Cardiac muscle cell (in vitro differentiated cells and primary cell): Measurements from ENCODE around the gene GEMIN8. TPM values are rescaled to one million over a fixed set of nuclear protein-coding genes. Genes with fewer than 3 reads are reported as not detected.

Experiments used
- DNase-seq, 2 donors: peaks; one replicate each; pipeline versions ENCODE4 v3.0.0 to v3.0.0-alpha.2; 2010 to 2017; ENCODE audit warnings: low read depth in 1 of 2, low spot score in 1 of 2
- H3K27ac ChIP-seq: fragments of 200-600 bp; sonication (generic); 2 replicates; pipeline ENCODE4 v1.5.1; 2016
- H3K27me3 ChIP-seq: fragments of 200-600 bp; sonication (generic); 2 replicates; pipeline ENCODE4 v1.6.0; 2016; ENCODE audit warnings: control low read depth
- H3K36me3 ChIP-seq: fragments of 200-600 bp; sonication (generic); 2 replicates; pipeline ENCODE4 v1.5.1; 2016; ENCODE audit warnings: control low read depth
- H3K4me1 ChIP-seq: fragments of 200-600 bp; sonication (generic); 2 replicates; pipeline ENCODE4 v1.8.1; 2017; ENCODE audit warnings: low read depth, mild to moderate bottlenecking, mixed run types
- H3K4me3 ChIP-seq: fragments of 200-600 bp; sonication (generic); 2 replicates; pipeline ENCODE4 v1.5.1; 2016; ENCODE audit warnings: mild to moderate bottlenecking
- H3K9me3 ChIP-seq: fragments of 200-600 bp; sonication (generic); 2 replicates; pipeline ENCODE4 v1.5.1; 2017; ENCODE audit warnings: low read depth, mild to moderate bottlenecking, control low read depth
- CTCF ChIP-seq: IDR thresholded peaks from 2 replicates; pipeline ENCODE4 v1.5.1; 2012; ENCODE audit warnings: low read depth, mild to moderate bottlenecking, low read length
- polyA plus RNA-seq: library from polyadenylated mRNA; unstranded; fragments of >200 nt; fragmentation: Nextera tagmentation; extraction: Ambion mirVana; gene quantifications from 2 replicates; pipeline ENCODE4 v1.2.1, GENCODE V29; 2016
- total RNA-seq: library from RNA; depleted of rRNA; stranded (reverse); fragments of >200 nt; gene quantifications from 2 replicates; pipeline ENCODE4 v1.2.3, GENCODE V29; 2016

Gene GEMIN8
- total and polyA plus RNA-seq, 2 experiments from 2014 or later: 19.5 to 41.6 TPM

DNA sequence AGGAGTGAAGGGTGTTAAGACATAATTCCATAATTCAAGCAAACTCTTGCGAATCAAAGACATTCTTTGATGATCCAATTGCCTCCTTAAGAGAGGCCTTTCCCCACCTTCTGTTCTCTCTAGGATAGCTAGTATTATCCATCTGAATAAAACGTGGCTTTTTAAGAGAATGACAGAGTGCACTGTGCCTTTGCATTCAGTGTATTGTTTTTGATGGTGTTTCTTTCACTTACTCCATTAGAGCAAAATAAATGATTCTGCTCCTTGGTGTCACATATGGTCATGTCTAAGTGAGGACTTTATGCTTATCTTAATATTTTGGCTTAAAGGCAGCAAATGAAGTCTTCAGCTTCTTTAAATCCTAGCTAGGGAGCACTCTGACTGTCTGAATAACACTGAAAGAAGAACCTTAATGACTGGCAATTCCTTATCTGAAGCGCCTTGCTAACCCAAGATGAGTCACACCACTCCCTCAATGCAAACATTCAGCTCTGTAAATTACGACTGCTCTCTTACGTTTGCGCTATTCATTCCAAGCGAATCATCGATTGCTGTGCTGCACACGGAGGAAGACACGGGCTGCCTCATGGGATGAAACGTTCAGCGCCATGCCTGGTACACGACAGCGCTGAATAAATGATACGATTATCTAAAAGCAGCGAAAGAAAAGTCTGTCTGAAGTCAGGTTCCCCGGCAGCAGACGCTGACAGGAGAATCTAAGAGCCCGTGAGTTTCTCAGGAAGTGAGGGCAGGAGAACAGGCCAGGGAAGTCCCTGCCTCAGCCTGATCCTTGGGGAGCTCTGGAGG lies 35.1 kb upstream of the GEMIN8 start:
- Histone ChIP-seq H3K36me3 (no peaks in the 10 kb centered on the region), H3K27ac (no peak overlapping the region), H3K4me1 (no peaks in the 10 kb centered on the region), H3K4me3 (no peak overlapping the region), H3K9me3 (no peaks in the 10 kb centered on the region), H3K27me3 (no peaks in the 10 kb centered on the region)
- TF ChIP-seq CTCF: no peak
- peak in 1 of 2 donors; percentile 74 for DNase-seq

DNA sequence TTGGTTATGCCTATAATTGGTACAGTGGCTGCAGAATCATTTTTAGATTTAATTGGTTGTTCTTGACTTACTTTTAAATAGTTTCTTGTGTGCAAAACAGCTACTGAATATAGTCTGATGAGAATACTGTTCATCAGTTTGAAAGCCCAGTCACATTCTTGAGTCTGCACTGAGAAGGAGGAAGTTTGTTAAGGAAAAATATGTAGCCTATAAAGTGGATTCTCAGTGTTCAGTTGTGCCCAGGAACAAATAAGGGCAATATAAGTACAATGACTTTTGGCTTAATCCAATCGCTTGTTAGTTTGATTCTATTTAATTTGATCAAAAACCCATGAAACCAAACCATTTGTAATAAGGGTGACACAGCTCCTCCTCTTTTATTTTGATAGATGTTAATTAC lies 32.8 kb upstream of the GEMIN8 start:
- no peak for DNase-seq
- no peaks in the 10 kb centered on the region for H3K9me3 ChIP-seq
- H3K27me3 ChIP-seq: no peaks in the 10 kb centered on the region
- H3K36me3 ChIP-seq: no peaks in the 10 kb centered on the region
- H3K4me1 ChIP-seq: no peaks in the 10 kb centered on the region
- no peak for TF ChIP-seq CTCF
- H3K27ac ChIP-seq: no peak overlapping the region
- no peak overlapping the region for H3K4me3 ChIP-seq

DNA sequence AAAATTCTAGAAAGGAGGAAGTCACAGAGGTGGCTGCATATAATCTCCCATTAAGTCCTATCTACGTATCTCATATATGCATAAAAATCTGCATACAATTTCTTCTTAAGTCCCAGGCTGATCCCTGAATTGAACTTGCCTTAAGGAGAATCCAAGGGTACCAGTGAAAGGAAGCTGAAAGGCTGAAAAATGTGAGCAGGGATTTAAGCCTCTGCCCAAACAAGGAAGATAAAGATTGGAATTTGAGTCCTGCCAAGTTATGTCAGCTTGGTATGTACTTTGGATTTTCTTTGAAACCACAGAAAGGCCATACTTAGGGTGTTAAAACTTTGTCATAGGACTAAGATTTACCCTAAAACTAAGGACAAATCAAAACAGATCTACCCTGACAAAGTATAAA lies 26.5 kb upstream of the GEMIN8 start:
- Histone ChIP-seq H3K27ac (no peak overlapping the region), H3K36me3 (no peaks in the 10 kb centered on the region), H3K27me3 (no peaks in the 10 kb centered on the region), H3K4me1 (no peaks in the 10 kb centered on the region), H3K4me3 (no peak overlapping the region), H3K9me3 (no peaks in the 10 kb centered on the region)
- peak in 1 of 2 donors; percentile 48 for DNase-seq
- TF ChIP-seq CTCF: no peak

- Histone ChIP-seq H3K9me3 (no peaks in the 10 kb centered on the region), H3K27ac (no peak overlapping the region), H3K27me3 (no peaks in the 10 kb centered on the region), H3K36me3 (no peaks in the 10 kb centered on the region), H3K4me3 (no peak overlapping the region), H3K4me1 (no peaks in the 10 kb centered on the region)
- TF ChIP-seq CTCF: no peak
- DNase-seq: peak in 1 of 2 donors; percentile 9
These were observed 21.7 kb upstream of the GEMIN8 start for GRCh38 chrX:14051416-14051815.

GRCh38 chrX:14050709-14051108 lies 21.0 kb upstream of the GEMIN8 start:
- Histone ChIP-seq H3K9me3 (no peaks in the 10 kb centered on the region), H3K4me1 (no peaks in the 10 kb centered on the region), H3K27me3 (no peaks in the 10 kb centered on the region), H3K36me3 (no peaks in the 10 kb centered on the region), H3K4me3 (no peak overlapping the region), H3K27ac (no peak overlapping the region)
- no peak for DNase-seq
- no peak for TF ChIP-seq CTCF
